SH-SY5Y (cell line): Measurements from ENCODE around the gene ZNF746.

Experiments used
- GATA2 ChIP-seq: IDR thresholded peaks from 2 replicates; pipeline ENCODE4 v1.6.1; 2011; ENCODE audit warnings: mild to moderate bottlenecking, low read depth, low read length
- GATA3 ChIP-seq: IDR thresholded peaks from 2 replicates; pipeline ENCODE4 v1.6.1; 2011; ENCODE audit warnings: low read depth, mild to moderate bottlenecking, low read length, moderate library complexity

GRCh38 chr7:149427096-149427680, 70.4 kb downstream of the ZNF746 start:
- no peak for TF ChIP-seq GATA2
- TF ChIP-seq GATA3, result no peak
